Measurements from ENCODE around the gene MYH3.

DNA sequence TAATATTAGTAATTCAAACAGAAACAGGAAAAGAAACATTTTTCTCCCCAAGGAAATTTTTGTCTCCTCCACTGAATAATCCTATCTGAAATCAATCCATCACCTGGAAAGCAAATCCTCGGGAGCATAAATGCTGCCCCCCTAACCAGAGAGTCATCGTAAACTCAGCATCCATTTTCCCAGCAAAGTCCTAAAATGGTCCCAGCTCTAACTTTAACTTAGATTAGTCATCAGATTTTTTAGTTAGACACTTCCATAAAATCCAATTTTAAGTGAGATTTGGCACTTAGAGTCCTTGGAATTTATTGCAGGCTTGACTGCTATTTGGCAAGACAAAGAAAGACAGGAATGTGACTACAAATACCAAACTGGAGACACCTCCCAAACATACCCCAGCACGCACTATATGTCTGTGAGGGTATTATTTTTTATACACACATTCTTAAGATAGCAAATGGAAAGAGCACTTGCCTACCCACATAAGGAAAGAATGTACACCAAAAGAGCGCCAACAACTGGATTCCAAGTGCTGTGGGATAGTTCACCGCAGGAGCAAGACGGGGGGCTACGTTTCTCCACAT lies 24.8 kb upstream of the MYH3 start:
- no peak for TF ChIP-seq SUZ12 (IDR thresholded peaks at IDR 0.05; ENCODE audit: extremely low read depth, insufficient read depth, insufficient read length)
- TF ChIP-seq YY1 (IDR thresholded peaks at IDR 0.05; ENCODE audit: insufficient read depth, insufficient read length): no peak

Data from NT2/D1 (cell line).